Fibroblast of the conjunctiva (primary cell): ENCODE results near the gene TBC1D5.

Experiments used
- DNase-seq: peaks from one replicate; pipeline ENCODE4 v3.0.0-alpha.2; 2010; ENCODE audit warnings: low read depth

TBC1D5 gene

GRCh38 chr3:17300441-17300840 is 442.0 kb downstream of the TBC1D5 start:
- DNase-seq: no peak

DNA sequence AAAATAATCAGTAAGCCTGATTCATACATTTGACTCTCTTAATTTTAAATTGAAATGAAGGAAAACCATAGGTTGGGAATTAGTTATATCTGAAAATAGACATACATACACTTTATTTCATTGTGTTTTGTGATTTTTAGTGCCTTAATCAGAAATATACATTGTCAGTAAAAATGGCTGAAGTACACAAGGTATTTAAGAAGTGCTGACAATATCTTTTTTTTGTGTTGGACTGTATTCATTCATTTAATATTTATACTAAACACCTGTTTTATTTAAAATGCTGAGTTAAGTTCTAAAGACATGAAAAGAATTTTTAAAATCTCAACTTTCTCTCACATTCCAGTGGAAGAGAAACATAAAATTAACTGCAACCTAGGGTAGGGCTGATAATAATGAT is 444.4 kb downstream of the TBC1D5 start:
- DNase-seq: no peak

DNA sequence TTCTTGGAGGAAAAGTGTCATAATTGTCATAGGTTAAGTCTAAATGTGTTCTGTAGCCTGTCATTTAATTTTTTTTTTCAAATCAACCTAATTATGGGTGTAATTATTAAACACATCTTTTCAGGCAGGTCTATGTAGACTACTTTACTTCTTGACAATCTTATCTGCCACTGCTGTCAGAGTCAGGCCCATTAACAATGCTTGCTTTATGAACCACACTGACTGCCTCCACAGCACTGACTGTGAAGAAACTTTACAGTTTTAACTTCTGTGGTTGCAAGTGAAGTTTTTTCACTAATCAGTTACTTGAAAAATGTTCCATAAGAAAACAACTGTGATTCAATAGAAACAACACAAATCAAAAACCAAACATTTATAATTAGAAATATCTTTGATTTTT is 449.9 kb downstream of the TBC1D5 start:
- no peak for DNase-seq

DNA sequence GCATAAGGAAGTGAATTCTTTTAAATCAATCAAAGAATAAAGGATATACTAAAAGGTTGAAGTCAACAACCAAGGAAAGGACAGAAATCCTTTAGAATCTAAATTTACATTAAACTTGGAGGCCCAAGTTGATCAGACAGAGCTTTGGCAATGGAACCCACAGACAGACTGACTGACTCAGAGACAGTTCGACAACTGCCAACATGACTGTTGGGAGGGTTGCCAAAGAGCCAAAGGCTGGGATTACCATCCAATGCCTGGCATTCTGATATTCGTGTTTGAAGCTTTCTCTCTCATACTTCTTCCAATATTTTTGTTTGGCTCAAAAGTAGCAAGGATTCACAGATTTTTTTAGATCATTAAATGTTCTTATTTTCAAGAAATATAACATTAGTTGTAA is 451.5 kb downstream of the TBC1D5 start:
- DNase-seq: peak; percentile 10

DNA sequence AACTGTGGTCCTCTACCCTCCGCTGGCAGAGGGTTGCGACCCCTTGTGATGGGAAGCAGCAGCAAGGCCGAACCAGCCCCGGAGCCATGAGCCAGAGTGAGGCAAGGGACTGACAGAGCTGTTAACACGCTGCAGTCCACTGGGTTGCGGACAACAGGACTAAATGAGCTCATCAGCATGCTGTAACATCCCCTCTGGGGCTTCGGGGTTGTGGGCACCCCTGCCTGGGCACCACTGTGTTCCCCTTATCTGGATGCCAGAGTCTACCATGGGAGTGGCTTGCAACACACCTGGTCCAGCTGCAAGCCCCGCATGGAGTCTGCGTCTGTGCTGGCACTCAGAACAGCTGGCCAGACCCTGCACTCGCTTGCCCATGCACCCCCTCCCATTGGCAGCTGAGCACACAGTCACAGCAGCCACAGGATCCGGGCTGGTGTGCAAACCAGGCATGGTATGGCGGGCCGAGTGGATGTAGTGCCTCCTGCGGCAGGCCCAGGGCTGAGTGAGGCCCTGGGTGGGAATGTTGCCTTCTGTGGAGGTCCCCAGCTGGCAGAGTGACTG is 453.5 kb downstream of the TBC1D5 start:
- DNase-seq: no peak

GRCh38 chr3:17287006-17287689 is 455.3 kb downstream of the TBC1D5 start:
- DNase-seq: no peak

GRCh38 chr3:17278006-17278405 is 464.4 kb downstream of the TBC1D5 start:
- DNase-seq: no peak

DNA sequence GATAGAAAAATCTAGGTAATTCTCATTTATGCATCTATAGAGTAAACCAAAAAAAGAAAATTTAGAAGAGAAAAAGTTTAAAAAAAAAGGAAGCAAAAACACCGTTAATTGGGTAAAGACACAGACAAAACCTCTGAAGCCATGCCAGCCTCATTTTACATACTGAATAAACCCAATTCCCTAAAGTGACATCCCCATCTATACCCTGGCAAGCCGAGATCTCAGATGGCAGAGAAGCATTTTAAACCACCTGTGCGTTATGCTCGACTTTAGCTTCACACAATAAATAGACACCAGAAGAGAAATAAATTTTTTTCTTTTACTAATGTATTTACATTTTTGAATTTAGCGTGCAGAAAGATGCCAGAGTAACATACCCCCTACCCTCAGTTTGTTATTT is 475.6 kb downstream of the TBC1D5 start:
- DNase-seq: no peak

DNA sequence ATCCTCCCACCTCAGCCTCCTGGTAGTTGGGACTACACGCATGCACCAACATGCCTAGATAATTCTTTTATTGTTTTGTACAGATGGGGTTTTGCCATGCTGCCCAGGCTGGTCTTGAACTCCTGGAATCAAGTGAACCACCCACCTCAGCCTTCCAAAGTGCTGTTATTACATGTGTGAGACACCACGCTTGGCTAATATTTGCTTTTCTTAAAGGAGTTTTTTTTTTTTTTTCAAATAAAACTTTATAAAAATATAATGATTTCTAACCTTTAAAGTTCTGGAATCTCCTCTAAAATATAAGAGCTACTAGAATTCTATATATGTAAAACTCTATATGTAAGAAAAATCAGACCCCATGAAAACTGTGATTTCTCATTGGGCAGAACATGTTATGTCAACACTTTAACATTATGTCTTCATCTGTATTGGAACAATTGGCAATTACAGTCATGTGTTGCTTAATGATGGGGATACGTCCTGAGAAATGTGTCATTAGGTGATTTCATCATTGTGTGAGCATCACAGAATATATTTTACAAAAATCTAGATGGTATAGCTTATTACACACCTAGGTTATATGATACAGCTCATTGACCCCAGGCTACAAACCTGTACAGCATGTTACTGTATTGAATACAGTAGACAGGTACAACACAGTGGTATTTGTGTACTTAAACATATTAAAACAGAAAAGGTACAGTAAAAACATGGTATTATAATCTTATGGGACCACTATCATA is 480.6 kb downstream of the TBC1D5 start:
- no peak for DNase-seq

GRCh38 chr3:17260257-17260656 is 482.2 kb downstream of the TBC1D5 start:
- no peak for DNase-seq

GRCh38 chr3:17259685-17260084 is 482.7 kb downstream of the TBC1D5 start:
- no peak for DNase-seq

DNA sequence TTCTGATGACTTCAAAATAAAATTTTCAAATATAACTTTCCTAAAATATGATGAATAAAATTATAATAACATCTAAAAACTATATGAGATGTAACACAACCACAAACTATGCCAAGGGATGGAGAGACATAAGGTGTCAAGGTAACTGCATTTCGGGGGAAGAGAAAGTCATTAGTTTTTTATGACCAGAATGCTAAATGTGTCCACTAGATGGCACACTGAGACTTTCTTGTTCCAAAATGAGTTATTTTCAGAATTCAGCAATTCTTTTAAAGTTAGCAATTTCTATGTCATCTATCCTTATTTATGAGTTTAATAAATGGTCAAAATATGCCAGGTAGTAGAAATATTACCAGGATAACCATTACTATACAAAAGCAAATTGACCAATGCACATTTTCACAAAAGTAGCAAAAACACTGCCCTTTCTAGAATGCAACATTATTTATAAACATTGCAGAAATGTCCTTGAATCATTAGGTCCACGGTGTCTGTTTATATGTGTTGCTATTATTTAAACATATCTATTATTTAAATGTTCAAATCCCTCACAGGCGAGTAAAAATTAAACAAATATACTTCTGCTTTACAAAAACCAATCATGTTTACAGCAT is 483.5 kb downstream of the TBC1D5 start:
- DNase-seq: peak; percentile 21

DNA sequence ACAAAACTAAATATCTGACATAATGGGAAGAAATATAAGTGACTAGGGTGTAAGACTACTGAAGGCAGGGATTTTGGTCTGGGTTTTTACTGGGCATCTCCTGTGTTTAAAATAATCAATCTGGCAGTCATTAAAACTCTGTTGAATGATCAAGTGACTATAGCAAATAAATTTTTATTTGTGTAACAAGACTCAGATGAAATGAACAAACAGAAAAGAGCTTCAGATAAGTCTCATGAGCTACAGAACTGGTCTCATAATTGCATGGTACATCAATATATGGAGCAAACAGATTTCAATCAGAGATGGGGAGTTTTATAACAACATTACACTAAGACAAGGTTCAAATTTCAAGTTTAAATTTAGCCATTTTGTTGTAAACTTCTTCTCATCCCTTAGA is 485.2 kb downstream of the TBC1D5 start:
- DNase-seq: no peak

GRCh38 chr3:17243621-17244020 is 498.8 kb downstream of the TBC1D5 start:
- DNase-seq: no peak

DNA sequence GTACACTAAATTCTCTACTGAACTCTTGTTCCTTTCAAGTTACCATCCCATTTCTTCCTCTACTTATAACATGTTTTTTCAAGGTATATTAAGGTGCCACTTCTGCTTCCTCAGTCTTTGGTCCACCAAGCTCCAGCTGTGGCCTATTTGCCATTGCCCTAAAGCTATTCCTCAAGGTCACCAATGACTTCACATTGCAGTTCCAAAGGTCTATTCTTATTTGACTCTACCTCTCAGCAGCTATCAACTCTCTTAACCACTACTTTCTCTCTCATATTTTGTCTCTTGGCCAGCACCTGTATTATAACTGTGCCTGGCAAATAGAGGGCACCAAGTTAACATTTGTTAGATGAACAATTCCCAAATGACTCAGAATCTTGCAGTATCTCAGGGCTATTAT is 503.0 kb downstream of the TBC1D5 start:
- no peak for DNase-seq

DNA sequence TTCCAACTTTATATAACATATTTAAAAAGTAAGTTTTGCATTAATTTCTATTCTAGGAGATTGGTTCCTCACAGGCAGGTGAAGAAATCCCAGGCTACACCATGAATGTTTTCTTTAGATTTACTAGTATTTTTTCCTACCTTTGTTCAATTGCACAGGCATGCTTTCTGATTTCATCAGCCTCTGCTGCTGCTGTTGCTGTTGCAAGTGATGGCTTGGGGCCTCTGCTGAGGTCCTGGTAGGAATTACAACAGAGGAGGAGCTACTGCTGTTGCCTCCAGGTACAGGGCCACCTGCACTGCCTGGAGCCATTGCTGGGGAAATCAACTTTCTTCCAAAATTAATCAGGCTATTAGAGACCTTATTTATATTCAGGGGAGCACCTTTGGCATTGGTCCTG is 504.4 kb downstream of the TBC1D5 start:
- DNase-seq: peak; percentile 31

DNA sequence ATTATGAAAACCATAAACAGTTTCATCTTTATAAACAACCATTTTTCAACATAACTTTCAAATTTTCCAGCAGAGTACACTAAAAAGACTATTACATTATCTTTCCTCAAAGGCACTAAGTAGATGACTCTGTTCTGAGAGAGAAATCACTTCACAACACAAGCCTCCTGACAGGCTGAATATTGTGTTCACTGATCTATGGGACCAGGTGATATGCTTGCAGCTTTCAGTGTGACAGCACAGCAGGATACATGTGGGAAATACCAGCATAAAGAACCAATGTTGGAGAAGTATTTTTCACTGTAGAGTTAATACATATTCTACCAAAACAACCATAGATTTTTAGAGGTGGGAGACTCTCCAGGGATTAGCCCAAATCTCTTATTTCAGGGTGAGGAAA is 507.1 kb downstream of the TBC1D5 start:
- DNase-seq: no peak

DNA sequence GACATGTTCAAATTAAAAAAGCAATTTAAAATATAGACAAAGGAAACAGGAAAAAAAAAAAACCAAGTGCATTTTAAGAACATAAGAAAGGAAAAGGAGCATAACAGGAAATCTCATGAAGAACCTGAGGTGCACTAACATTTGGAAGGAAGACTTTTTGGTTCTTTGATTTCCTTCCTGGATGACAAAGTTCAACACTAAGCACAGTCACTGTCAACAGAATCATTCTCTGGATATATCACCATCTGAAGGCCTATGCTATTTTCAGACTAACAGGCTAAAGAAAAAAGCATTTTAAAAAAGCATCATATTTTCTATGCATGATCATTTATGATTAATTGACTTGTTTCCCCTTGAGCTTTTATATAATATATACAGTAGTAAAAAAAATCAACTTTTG is 508.0 kb downstream of the TBC1D5 start:
- no peak for DNase-seq

- DNase-seq: peak; percentile 43
Observed at GRCh38 chr3:17233398-17233800, 509.0 kb downstream of the TBC1D5 start.

DNA sequence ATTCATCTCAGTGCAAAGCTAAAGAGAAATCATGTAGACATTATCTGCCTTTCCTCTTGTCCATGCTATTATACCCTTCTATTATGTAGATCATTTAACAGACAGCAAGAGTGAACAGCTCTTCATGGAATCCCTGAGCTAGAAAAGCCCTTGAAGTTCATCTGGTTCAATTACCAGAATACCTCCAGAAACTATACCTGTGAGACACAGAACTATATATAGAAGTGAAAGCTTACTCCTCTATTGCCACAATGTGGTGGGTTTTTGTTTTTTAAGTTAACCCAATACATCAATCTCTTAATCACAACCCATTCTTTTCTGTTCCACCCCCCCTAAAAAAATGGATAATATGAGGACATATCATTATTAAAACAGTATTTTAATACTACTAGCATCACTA is 510.0 kb downstream of the TBC1D5 start:
- no peak for DNase-seq

DNA sequence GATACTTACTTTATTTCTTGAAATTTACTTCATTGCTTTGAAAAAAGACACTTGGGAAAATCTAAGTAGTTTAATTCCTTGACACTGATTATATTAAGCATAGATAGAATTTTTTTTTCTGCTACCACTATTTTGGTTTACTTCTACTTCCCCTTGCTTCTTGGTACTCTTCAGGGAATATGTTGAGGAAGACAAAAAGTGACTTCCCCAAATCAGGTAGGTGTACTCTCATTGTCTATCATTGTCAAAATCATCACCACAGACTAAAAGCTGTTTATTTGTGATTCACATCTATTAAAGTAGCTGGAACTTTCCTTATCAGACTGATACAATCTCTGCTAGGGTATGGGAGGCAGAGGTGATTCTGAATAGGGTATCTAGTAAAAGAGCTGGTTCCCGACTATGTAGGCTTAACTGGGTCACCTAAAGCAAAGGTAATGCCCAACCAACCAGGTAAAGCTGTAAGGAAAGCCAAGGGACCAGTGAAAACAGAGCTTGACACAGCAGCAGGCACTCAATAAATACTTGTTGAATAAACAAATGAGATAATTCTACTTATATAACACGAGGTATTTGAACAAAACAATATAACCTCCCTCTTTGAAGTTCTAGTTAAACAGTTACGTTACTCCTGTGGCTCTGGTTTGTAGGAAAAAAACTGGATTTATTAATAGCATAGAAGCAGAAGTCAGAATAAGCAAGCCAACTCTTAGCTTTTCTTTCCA is 510.7 kb downstream of the TBC1D5 start:
- no peak for DNase-seq

GRCh38 chr3:17227472-17227871 is 515.0 kb downstream of the TBC1D5 start:
- no peak for DNase-seq
